NCI-H748 (cell line): ENCODE results near the gene HPD.
A peak's percentile ranks its signal among the peaks of the same experiment; 100 is the strongest.
"Not testable (repeated sequence)": the region's sequence is repeated elsewhere in the genome, so short reads cannot be mapped to it uniquely, and the experiment has no call there.

Experiments used
- DNase-seq: peaks from one replicate; lab custom pipeline; 2025; ENCODE audit not compliant: unreplicated experiment; lab: John Stamatoyannopoulos, UW

Gene HPD

DNA sequence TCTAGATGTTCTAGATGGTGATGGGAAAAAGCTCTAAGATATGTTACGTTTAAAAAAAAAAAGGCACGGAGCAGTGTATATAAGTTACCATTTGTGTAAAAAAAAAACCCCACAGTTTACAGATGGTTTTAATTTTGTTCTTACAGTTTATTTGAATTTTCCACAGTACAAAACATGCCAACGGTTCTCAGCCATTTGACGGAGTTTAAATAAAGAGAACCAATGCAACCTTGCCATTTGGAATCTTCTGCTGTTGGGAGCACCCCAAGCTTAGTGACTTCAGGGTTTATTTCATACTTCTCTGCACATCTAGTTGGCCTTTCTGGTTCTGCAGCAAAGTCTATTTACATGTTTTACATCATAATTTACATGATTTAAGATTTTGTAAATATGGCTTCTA is 7.7 kb upstream of the HPD start:
- DNase-seq: no peak

DNA sequence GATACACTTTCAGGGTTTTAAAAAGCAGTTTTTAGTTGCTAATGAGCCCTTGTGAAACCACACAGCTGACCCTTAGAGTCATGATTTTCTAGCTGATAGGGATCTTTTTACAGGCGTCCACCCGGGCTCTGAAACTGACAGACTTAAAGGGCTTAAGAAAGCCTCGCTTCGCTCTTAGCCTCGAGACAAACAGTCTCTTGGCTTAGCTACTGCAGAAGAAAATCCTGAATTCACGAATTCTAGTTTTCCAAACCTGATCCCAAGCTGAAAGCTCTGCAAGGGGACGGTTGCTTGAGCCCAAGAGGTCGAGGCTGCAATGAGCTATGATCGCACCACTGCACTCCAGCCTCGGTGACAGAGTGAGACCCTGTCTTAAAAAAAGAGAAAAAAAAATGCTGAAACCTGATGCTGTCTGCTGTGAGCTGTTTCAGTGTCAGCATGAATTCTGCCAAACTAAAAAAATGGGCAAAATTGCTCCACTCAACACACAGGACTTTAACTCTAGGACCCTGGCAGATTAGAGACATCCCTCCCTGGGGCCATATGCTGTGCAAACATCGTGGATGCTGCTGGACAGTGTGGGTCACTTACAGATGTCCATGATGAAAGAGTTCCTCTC is 3.1 kb upstream of the HPD start:
- DNase-seq: no peak

DNA sequence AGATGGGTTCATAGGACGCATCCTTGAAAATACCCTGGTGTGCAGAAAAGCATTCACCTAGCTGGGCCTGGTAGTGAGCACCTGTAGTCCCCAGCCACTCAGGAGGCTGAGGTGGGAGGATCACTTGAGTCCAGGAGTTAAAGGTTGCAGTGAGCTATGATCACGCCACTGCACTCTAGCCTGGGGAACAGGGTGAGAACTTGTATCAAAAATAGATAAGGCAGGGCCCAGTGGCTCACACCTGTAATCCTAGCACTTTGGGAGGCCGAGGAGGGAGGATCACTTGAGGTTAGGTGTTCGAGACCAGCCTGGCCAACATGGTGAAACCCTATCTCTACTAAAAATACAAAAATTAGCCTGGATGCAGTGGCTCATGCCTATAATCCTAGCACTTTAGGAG is 2.0 kb upstream of the HPD start:
- DNase-seq: not testable (repeated sequence)

DNA sequence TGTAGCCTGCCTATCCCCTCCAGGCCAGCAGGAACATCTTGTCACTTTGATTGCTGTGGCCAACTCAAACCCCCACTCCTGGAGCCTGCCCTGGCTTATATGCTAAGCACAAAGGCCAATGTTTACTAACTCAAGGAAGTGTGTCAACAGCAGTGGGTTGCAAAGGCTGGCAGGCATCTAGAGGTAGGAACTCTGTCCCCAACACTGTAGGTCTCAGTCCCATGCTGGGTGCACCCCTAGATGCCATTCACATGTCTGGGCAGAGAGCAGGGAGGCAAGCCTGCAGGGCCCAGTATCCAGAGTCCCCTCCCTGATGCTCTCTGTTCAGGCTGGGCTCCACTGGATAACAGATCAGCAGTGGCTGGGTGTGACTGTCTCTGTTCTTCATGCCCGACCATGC is 1.6 kb upstream of the HPD start:
- DNase-seq: no peak

DNA sequence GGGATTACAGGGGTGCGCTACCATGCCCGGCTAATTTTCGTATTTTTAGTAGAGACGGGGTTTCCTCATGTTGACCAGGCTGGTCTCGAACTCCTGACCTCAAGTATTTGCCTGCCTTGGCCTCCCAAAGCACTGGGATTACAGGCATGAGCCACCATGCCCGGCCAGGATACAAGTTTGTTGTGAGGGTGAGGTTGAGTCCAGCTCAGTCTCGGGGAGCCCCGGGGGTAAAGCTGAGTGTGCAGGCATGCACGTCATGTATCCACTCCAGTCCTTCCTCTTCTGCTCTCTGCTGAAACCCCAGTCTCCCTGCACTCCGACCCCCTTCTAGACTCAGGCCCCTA is 369 bp downstream of the HPD start:
- no peak for DNase-seq

DNA sequence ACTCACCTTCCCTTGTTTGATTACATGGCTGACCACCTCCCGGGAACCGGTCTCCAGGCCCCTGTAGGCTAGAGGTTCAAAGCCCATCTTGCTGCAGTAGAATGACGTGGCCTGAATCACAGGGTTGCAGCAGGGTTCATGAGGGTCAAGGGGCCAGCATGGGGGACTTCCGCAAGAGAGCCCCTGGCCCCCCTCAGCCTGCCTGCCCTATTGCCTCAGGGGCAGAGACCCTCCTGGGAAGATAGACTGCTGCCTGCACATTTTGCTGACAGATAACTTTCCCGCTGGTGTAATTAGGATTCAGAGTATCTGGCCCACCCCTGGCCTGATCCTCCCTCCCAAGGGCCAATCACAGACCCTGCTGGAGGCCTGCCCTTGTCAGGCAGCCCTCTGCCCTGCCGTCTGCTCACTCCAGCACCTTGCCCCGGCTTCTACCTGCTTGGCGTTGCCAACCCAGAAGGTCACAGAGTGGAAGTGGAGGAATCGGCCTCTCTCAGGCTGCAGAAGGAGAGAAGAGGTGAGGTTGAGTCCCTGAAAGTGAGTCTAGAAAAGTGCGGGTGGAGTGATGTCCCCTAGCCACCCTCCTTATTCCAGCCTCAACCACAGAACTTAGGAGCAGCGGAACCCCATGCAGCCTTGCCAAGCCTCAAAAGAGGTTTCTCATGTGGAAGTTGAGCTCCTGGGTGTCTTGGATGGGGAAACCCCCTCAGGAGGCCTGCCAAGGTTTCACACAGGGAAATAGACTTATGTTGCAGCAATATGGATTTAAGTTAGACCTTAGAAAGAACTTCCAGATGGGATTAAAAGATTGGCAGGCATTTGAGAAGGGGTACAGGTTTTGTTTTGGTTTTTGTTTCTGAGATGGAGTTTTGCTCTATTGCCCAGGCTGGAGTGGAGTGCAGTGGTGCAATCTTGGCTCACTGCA is 1.1 kb downstream of the HPD start:
- no peak for DNase-seq

DNA sequence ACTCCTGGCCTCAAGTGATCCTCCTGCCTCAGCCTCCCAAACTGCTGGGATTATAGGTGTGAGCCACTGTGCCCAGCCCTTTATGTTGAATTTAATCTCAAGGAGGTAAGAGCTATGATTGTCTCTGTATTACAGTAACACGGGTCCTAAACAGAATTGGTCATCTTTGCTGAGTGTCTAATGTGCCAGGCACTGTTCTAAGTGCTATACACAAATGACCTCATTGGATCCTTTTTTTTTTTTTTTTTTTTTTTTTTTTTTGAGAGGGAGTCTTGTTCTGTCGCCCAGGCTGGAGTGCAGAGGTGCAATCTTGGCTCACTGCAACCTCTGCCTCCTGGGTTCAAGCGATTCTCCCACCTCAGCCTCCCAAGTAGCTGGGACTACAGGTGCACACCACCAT is 6.3 kb downstream of the HPD start:
- not testable (repeated sequence) for DNase-seq

DNA sequence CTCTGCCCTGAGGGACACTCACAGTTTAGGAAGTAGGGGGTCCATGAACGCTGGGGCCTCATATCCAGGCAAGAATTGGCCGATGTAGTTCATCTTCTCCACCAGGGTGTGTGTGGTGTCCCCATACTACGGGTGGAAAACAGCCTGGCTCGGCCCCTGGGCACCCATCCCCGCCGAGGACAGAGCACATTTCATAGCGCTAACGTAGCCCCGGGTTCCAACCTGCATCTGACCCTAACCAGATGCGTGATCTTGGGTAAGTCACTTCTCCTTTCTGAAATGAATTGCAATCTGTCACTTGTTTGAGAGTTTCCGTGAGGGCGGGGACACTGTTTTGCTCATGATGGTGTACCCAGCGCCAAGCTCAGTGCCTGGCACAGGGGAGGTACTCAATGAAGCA is 9.0 kb downstream of the HPD start:
- DNase-seq: no peak

DNA sequence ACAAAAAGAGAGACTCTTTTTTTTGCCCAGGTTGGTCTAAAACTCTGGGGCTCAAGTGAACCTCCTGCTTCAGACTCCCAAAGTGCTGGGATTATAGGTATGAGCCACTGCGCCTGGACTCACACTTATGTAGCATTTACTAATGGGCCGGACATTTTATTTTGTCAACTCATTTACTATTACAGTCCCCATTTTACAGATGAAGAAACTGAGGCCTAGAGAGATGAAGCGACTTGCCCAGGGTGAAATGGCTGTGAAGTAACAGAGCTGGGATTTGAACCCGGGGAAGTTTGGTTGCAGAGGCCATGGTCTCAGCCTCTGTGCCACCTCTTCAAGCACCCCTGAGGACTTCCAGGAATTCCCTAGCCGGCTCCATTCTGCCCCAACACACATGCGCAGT is 9.4 kb downstream of the HPD start:
- DNase-seq: no peak

DNA sequence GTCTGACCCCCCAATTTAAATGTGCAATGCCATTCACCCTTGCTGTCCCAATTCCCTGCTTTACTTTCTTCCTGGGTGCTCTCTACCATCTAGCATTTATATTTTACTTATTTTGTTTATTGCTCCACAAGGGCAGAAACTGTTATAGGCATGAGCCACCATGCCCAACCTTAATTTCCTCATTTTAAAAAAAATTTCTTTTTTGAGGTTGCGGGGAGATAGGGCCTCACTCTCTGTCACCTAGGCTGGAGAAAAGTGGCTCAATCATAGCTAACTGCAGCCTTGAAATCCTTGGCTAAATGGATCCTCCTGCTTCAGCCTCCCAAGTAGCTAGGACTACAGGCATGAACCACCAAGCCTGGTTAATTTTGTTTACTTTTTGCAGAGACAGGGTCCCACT is 13.0 kb downstream of the HPD start:
- DNase-seq: no peak

DNA sequence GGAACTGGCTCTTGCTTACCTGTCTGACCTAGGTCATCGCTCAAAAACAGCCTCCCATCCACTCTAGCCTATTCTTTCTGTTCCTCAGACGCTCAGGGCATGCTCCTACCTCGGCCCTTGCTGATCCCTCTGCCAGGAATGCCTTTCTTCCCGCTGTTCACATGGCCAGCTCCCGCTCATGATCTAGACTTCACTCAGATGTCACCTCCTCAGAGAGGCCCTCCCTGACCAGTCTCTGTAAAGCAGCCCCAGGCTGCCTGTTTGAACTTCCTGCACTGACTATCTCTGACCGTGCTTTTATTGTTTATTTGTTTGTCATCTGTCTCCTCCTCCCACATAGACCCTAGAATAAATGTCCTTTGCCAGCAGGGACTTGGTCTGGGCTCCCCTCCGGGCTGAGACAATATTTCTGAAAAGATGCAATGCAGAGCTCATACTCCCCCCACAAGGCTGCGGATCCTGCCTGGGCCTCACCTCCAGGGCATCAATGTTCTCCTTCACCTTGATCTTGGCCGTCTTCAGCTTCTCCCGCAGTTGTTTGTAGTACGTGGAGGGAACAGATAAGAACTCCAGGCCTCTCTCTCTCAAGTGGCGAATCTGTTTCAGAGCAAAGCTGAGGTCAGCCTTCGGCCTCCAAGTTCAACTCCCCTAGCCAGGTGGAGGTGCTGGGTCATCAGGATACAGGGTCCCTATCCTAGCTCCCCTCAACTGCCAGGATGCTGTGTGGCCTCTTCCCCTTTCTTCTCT is 15.2 kb downstream of the HPD start:
- DNase-seq: no peak

DNA sequence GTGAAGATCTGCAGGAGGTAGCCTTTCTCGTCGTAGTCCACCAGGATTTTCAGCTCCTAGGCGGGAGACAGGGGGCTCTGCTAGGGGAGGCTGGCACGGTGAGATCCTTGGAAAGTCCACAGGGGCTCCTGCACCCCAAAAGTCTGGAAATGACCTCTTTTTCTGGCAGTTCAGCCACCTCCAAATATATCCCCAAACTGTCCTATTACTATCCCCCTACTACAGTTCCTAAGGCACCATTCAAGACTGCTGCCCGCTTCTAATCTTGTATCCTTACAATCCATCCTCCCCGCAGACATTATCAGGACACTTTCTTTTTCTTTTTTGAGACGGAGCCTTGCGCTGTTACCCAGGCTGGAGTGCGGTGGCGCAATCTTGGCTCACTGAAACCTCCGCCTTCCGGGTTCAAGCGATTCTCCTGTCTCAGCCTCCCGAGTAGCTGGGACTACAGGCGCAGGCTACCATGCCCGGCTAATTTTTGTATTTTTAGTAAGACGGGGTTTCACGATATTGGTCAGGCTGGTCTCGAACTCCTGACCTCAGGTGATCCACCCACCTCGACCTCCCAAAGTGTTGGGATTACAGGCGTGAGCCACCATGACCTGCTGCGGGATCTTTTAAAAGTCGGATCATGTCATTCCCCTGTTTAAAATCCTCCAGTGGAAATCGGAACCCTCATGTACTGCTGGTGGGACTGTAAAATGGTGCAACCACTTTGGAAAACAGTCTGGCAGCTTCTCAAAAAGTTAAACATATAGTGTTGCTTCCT is 18.5 kb downstream of the HPD start:
- DNase-seq: no peak

DNA sequence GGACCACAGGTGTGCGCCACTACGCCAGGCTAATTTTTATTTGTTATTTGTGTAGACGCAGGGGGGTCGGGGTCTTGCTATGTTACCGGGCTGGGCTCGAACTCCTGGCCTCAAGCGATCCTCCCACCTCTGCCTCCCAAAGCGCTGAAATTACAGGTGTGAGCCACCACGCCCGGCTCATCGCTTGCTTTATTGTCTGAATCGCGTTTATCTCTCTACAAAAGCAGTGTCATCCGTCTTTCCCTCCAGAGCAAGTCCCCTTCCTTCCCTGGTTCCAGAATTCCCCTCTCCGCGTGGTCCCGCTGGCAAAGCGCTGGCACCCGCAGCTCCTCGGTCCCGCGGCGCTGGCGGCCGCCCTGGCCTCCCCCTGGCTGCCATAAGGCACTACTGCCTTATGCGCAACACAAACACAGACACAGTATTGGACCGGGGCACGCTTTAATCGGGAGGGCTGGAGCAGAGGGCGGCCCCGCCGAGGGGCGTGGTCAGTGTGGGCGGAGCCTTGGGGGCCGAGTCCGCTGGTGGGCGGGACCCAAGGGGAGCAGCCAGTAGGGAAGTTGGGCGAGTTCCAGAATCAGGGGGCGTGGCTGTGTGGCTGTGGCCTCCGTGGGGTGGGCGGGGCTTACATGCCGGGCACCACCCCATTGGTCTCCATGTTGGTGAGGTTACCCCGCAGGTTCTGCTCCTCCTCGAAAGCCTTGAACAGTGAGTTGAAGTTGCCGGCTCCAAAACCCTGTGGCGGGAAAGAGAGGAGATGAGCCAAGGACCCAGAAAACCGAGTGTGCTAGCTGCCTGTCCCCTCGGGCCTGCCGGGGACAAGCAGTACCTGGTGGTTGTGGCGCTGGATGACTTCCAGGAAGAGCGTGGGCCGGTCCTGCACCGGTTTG is 19.3 kb downstream of the HPD start:
- peak; percentile 97 for DNase-seq

DNA sequence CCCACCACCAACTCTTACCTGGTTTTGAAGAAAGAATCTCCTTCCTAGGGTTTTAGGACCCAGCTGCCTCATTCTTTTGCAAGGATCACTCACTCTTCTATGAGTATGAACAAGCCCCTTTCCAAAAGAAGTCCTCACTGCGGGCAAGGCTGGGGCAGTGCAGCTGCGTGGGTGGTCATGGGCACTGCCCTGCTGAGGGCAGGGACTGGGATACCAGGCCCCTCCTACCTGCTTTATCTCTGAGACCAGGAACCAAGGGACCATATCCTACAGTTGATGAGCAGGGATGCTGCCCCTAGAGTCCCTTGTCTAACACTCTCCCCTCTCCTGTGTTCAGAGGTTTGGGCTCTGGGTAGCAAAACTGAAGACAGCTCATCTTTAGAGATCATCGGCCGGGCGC is 20.5 kb downstream of the HPD start:
- DNase-seq: no peak

DNA sequence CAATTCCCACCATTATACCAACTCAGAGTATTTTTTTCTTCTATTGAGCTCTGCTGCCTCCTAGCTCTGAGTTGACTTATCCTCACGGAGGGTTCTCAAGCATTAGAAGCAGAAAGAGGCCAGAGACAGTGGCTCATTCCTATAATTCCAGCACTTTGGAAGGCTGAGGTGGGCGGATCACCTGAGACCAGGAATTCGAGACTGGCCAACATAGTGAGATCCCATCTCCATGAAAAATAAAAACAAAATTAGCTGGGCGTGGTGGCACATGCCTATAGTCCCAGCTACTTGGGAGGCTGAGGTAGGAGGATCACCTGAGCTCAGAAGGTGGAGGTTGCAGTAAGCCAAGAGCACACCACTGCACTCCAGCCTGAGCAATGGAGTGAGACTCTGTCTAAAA is 21.0 kb downstream of the HPD start:
- no peak for DNase-seq

DNA sequence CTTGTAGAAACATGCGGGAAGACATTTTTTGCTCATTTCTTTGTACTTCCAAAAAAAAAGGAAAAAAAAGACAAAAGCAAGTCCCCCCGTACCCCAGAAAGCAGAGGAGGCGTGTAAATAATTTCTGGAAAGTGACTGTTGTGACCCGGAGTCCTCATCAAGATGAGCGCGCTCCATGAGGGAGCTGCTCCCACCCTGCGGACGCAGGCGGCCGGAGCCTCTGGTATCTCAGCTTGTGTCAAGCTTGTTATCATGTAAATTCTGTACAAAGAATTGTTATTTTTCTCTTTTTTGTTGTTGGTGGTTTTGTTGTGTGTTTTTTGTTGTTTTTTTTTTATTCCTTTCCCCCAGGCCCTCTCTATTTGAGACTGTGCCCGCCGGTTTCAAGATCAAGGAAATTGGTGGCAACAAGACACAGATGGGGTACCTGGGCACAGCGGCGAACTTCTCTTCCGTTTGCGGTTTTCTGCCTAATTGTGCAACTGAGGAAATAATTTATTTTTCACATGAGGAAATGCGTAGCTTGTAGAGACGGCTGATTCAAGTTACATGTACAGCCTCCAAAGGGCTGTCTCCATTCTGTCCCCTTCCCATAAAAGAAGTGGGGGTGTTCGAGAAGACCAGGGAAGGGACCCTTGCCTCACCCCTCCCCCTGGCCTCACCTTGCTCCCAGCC is 27.0 kb downstream of the HPD start:
- no peak for DNase-seq

DNA sequence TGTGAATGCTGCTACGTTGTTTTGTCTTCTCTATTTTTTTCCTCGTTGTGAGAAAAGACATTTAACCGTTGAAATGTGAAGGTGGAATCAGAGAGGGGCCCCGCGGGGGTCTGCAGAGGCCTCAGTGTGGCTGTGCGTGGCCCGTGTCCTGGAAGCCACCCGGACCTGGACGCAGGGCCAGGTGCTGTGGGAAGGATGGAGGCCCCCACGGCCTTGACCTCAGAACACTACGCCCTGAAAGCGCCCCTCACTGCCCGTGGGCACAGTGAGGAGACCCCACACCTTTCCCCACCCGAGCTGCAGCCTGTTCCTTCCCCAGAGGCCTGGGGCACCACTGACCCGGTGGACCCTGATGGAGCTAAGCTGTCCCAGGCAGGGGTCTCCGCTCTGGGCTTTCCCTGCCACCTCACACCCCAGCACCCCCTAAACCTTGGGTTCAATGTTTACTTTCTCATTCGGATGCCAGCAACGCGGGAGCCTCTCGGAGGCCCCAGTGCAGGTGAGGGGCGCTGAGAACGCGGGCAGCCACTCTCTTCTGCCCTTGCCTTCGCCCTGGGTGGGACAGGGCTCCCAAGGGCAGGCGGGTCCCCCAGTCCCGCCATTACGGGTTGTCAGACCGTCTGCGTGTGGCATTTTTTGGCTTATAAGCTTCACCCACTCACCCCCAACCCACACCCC is 27.9 kb downstream of the HPD start:
- DNase-seq: no peak

DNA sequence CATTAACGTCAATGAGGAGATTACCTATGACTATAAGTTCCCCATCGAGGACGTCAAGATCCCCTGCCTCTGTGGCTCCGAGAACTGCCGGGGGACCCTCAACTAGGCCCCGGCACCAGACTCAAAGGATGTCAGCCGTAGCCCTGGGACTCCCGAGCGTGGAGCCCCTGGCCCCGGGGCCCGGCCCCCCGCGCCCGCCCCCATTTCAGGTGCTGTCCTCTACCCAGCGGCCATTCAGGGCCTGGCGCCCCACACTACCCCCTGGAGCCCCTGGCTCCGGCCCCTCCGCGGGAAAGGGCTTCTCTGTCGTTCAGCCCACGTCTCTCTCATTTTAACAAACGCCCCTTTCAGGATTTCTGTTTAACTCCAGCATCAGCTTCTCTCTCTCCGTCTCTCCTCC is 28.5 kb downstream of the HPD start:
- no peak for DNase-seq

DNA sequence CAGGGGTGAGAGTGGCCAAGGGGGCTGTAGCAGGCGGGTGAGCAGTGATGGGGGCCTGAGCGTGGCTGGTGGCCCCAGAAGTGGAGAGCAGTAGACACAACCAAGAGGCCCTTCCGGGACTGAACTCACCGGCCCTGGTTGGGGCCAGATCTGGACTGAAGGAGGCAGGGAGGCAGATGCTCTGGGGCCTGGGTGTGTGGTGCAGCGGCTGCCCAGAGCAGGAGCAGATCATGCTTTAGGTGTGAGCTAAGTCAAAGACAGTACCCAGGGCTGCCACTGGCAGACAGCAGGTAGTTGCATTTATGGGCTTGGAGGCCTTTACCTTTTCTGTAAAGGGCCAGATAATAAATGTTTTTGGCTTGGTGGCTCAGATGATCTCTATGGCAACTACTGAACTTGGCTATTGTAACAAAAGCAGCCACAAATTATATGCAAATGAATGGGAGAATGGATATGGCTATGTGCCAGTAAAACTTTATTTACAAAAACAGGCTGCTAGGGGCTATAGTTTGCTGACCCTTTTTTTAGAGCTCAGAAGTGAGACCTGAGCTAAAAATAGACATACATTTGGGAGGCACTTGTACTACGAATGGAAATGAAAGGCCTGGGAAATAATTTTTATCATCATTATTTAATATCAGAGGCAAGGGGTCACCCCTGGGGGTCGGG is 29.3 kb downstream of the HPD start:
- no peak for DNase-seq
